ENCODE data around the gene SHLD1. TPM values are rescaled to one million over a fixed set of nuclear protein-coding genes. Genes with fewer than 3 reads are reported as not detected.
"Not testable (repeated sequence)": the region's sequence is repeated elsewhere in the genome, so short reads cannot be mapped to it uniquely, and the experiment has no call there.

Gene SHLD1
- total RNA-seq (2014; rRNA removed; shearing (Covaris generic)), result 3.6 and 4.3 TPM in 2 replicates

GRCh38 chr20:5749952-5750779, at the start of gene SHLD1:
Gene SHLD1, plus strand, starts transcription at chr20:5750401. Its CDS starts 22,465 bp downstream, at chr20:5772866.
- peak; percentile 87 for DNase-seq (ENCODE audit: low spot score)

GRCh38 chr20:5702339-5702738, 47.9 kb upstream of the SHLD1 start:
- not testable (repeated sequence) for DNase-seq (ENCODE audit: low spot score)

- no peak for DNase-seq (ENCODE audit: low spot score)
Measured at GRCh38 chr20:5703681-5704101, 46.5 kb upstream of the SHLD1 start.

GRCh38 chr20:5705827-5706226, 44.4 kb upstream of the SHLD1 start:
- DNase-seq (ENCODE audit: low spot score), result no peak

GRCh38 chr20:5706797-5707196, 43.4 kb upstream of the SHLD1 start:
- DNase-seq (ENCODE audit: low spot score), result no peak

GRCh38 chr20:5710551-5710950, 39.6 kb upstream of the SHLD1 start:
- DNase-seq (ENCODE audit: low spot score), result no peak

- DNase-seq (ENCODE audit: low spot score), result no peak
Measured at GRCh38 chr20:5714261-5715041, 35.8 kb upstream of the SHLD1 start.

GRCh38 chr20:5715071-5715841, 34.9 kb upstream of the SHLD1 start:
- no peak for DNase-seq (ENCODE audit: low spot score)

- DNase-seq (ENCODE audit: low spot score), result no peak
Measured at GRCh38 chr20:5716953-5717352, 33.2 kb upstream of the SHLD1 start.

- DNase-seq (ENCODE audit: low spot score), result no peak
Measured at GRCh38 chr20:5718896-5719595, 31.2 kb upstream of the SHLD1 start.

- DNase-seq (ENCODE audit: low spot score), result peak; percentile 68
Measured at GRCh38 chr20:5719861-5720403, 30.3 kb upstream of the SHLD1 start.

GRCh38 chr20:5720696-5721095, 29.5 kb upstream of the SHLD1 start:
- DNase-seq (ENCODE audit: low spot score), result no peak

GRCh38 chr20:5721356-5721755, 28.8 kb upstream of the SHLD1 start:
- not testable (repeated sequence) for DNase-seq (ENCODE audit: low spot score)

- DNase-seq (ENCODE audit: low spot score), result no peak
Measured at GRCh38 chr20:5722927-5723326, 27.3 kb upstream of the SHLD1 start.

GRCh38 chr20:5725183-5725463, 25.1 kb upstream of the SHLD1 start:
- DNase-seq (ENCODE audit: low spot score), result not testable (repeated sequence)

GRCh38 chr20:5727018-5727515, 23.1 kb upstream of the SHLD1 start:
- DNase-seq (ENCODE audit: low spot score), result no peak

GRCh38 chr20:5729348-5729747, 20.9 kb upstream of the SHLD1 start:
- no peak for DNase-seq (ENCODE audit: low spot score)

GRCh38 chr20:5730131-5730530, 20.1 kb upstream of the SHLD1 start:
- DNase-seq (ENCODE audit: low spot score), result no peak

- DNase-seq (ENCODE audit: low spot score), result no peak
Measured at GRCh38 chr20:5731753-5732366, 18.3 kb upstream of the SHLD1 start.

GRCh38 chr20:5734602-5735001, 15.6 kb upstream of the SHLD1 start:
- no peak for DNase-seq (ENCODE audit: low spot score)
